Fibroblast of lung (primary cell): ENCODE measurements around the gene SYT3. TPM values are rescaled to one million over a fixed set of nuclear protein-coding genes. Genes with fewer than 3 reads are reported as not detected.

Experiments used
- DNase-seq, 2 donors: peaks; one replicate each; pipeline versions ENCODE4 v3.0.0 to v3.0.0-alpha.2; 2010; ENCODE audit warnings: low read depth in 2 of 2
- H2AFZ ChIP-seq: 2 replicates; pipeline ENCODE4 v1.5.1; 2012; ENCODE audit warnings: low read length, control low read depth, inconsistent platforms
- H3K27ac ChIP-seq: 2 replicates; pipeline ENCODE4 v1.5.1; 2011; ENCODE audit warnings: low read length, control low read depth; ENCODE audit not compliant: insufficient read depth
- H3K27me3 ChIP-seq: 2 replicates; pipeline ENCODE4 v1.5.1; 2011; ENCODE audit warnings: mild to moderate bottlenecking, low read length; ENCODE audit not compliant: control insufficient read depth, insufficient read depth
- H3K36me3 ChIP-seq: 2 replicates; pipeline ENCODE4 v1.5.1; 2011; ENCODE audit warnings: low read length; ENCODE audit not compliant: control insufficient read depth, insufficient read depth
- H3K4me1 ChIP-seq: 2 replicates; pipeline ENCODE4 v1.5.1; 2011; ENCODE audit warnings: low read length; ENCODE audit not compliant: control insufficient read depth, insufficient read depth; ENCODE audit errors: extremely low read depth
- H3K4me2 ChIP-seq: 2 replicates; pipeline ENCODE4 v1.5.1; 2011; ENCODE audit warnings: low read length, control low read depth; ENCODE audit not compliant: insufficient read depth; ENCODE audit errors: extremely low read depth
- H3K4me3 ChIP-seq, 4 experiments: fragments of 200-600 bp in 1 of 4; sonication (generic) in 1 of 4; replicated peaks in 1 of 4; 2 replicates each; pipeline ENCODE4 v1.5.1; 2011 to 2016; ENCODE audit warnings: low read length in 4 of 4, low read depth in 3 of 4, mild to moderate bottlenecking in 3 of 4, control low read depth in 2 of 4, inconsistent platforms in 1 of 4, mixed read lengths in 1 of 4; ENCODE audit not compliant: insufficient read depth in 1 of 4; ENCODE audit errors: control extremely low read depth in 1 of 4
- H3K79me2 ChIP-seq: 2 replicates; pipeline ENCODE4 v1.5.1; 2012; ENCODE audit warnings: mild to moderate bottlenecking, low read length, inconsistent platforms; ENCODE audit not compliant: control insufficient read depth, insufficient read depth
- H3K9ac ChIP-seq: 2 replicates; pipeline ENCODE4 v1.5.1; 2011; ENCODE audit warnings: mild to moderate bottlenecking, low read length, control low read depth; ENCODE audit not compliant: insufficient read depth
- H3K9me3 ChIP-seq: 2 replicates; pipeline ENCODE4 v1.5.1; 2012; ENCODE audit warnings: low read depth, low read length; ENCODE audit not compliant: control insufficient read depth, insufficient read depth
- H4K20me1 ChIP-seq: 2 replicates; pipeline ENCODE4 v1.5.1; 2011; ENCODE audit warnings: low read length; ENCODE audit not compliant: control insufficient read depth, insufficient read depth; ENCODE audit errors: extremely low read depth
- CTCF ChIP-seq, 2 donors: IDR thresholded peaks in 1 of 2; conservative IDR thresholded peaks in 1 of 2; 1 replicate in 1 of 2; 2 replicates in 1 of 2; pipeline ENCODE4 v1.5.1; 2011 to 2012; ENCODE audit warnings: low read length in 2 of 2, control low read depth in 1 of 2, inconsistent platforms in 1 of 2, low read depth in 1 of 2, mild to moderate bottlenecking in 1 of 2
- EZH2 ChIP-seq: IDR thresholded peaks from 2 replicates; pipeline ENCODE4 v1.5.1; 2012; ENCODE audit warnings: low read length, control low read depth, mild to moderate bottlenecking; ENCODE audit errors: missing control alignments
- polyA plus RNA-seq, 2 donors: library from polyadenylated mRNA; depleted of rRNA in 1 of 2; stranded (reverse) in 1 of 2; unstranded in 1 of 2; fragments of >200 nt; gene quantifications; 2 replicates each; pipeline ENCODE4 v1.2.1, GENCODE V29; 2011 to 2012; ENCODE audit warnings: missing spikeins in 1 of 2
- total RNA-seq: library from RNA; depleted of rRNA; stranded (reverse); fragments of >200 nt; gene quantifications from 2 replicates; pipeline ENCODE4 v1.2.1, GENCODE V29; 2014

Gene SYT3
- total and polyA plus RNA-seq, 2 donors (not counting 1 experiment from before 2014, with no cell fraction given) = not detected

GRCh38 chr19:50676625-50677197 is 37.0 kb upstream of the SYT3 start:
- no peaks in the 10 kb centered on the region for H3K27me3 ChIP-seq
- H3K27ac ChIP-seq = no peak overlapping the region
- H3K4me1 ChIP-seq = no peaks in the 10 kb centered on the region
- H3K36me3 ChIP-seq = no peaks in the 10 kb centered on the region
- DNase-seq = no peak
- H3K4me2 ChIP-seq = no peak overlapping the region
- no peaks in the 10 kb centered on the region for H4K20me1 ChIP-seq
- H2AFZ ChIP-seq = no peak overlapping the region
- no peaks in the 10 kb centered on the region for H3K9me3 ChIP-seq
- no peak overlapping the region for H3K4me3 ChIP-seq
- no peak overlapping the region for H3K9ac ChIP-seq
- no peak for TF ChIP-seq EZH2
- no peak for TF ChIP-seq CTCF (conservative IDR thresholded peaks at IDR 0.05 in 1 of 2, IDR thresholded peaks at IDR 0.05 in 1 of 2; ENCODE audit: low read depth in 1 of 2, low read length in 2 of 2)
- no peaks in the 10 kb centered on the region for H3K79me2 ChIP-seq

GRCh38 chr19:50673118-50673517 is 33.4 kb upstream of the SYT3 start:
- Histone ChIP-seq H3K27me3 (peaks cover 10% of the 10 kb centered on the region), H3K9ac (no peak overlapping the region), H4K20me1 (no peaks in the 10 kb centered on the region), H3K36me3 (no peaks in the 10 kb centered on the region), H3K9me3 (no peaks in the 10 kb centered on the region), H3K4me1 (no peaks in the 10 kb centered on the region), H3K4me2 (no peak overlapping the region), H3K27ac (no peak overlapping the region), H2AFZ (no peak overlapping the region), H3K4me3 (no peak overlapping the region), H3K79me2 (no peaks in the 10 kb centered on the region)
- TF ChIP-seq EZH2 (no peak), CTCF (conservative IDR thresholded peaks at IDR 0.05 in 1 of 2, IDR thresholded peaks at IDR 0.05 in 1 of 2; ENCODE audit: low read depth in 1 of 2, low read length in 2 of 2) (no peak)
- DNase-seq = no peak

DNA sequence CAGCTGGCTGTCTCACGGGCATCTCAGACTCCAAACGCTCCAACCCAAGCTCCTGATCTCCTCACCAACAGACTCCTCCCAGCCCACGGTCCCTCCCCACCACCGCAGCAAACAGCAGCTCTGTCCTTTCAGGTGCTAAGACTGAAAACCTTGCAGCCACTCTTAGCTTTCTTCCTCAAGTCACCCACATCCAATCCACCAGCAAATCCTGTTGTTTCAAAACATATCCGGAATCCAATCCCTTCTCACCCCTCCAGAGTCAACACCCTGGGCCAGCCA is 30.4 kb upstream of the SYT3 start:
- TF ChIP-seq CTCF (conservative IDR thresholded peaks at IDR 0.05 in 1 of 2, IDR thresholded peaks at IDR 0.05 in 1 of 2; ENCODE audit: low read depth in 1 of 2, low read length in 2 of 2) (no peak), EZH2 (no peak)
- Histone ChIP-seq H3K36me3 (no peaks in the 10 kb centered on the region), H3K27me3 (peaks cover 18% of the 10 kb centered on the region)

More for the DNA sequence above, 30.4 kb upstream of the SYT3 start:
- H3K27ac ChIP-seq = no peak overlapping the region
- DNase-seq = no peak
- H3K79me2 ChIP-seq = no peaks in the 10 kb centered on the region
- H3K9ac ChIP-seq = no peak overlapping the region
- no peak overlapping the region for H2AFZ ChIP-seq
- no peak overlapping the region for H3K4me3 ChIP-seq
- no peak overlapping the region for H3K4me2 ChIP-seq
- H3K9me3 ChIP-seq = no peaks in the 10 kb centered on the region
- H3K4me1 ChIP-seq = no peaks in the 10 kb centered on the region
- no peaks in the 10 kb centered on the region for H4K20me1 ChIP-seq
